GM08714 (cell line): Measurements from ENCODE around the gene PTGFRN.

Source experiments
- H3K4me3 ChIP-seq: fragments of 200-500 bp; sonication (Bioruptor generic); 2 replicates; pipeline ENCODE4 v1.5.1; 2014; ENCODE audit warnings: mild to moderate bottlenecking, low read length, inconsistent platforms
- ZNF274 ChIP-seq: IDR thresholded peaks from 2 replicates; pipeline ENCODE4 v1.6.1; 2012; ENCODE audit warnings: mild to moderate bottlenecking, low read depth, low read length

The PTGFRN gene

GRCh38 chr1:117015724-117016123 is 106.0 kb downstream of the PTGFRN start:
- TF ChIP-seq ZNF274 = no peak
- H3K4me3 ChIP-seq = no peak overlapping the region

- no peak for TF ChIP-seq ZNF274
- H3K4me3 ChIP-seq = no peak overlapping the region
Measured at GRCh38 chr1:117017062-117017461, 107.3 kb downstream of the PTGFRN start.

DNA sequence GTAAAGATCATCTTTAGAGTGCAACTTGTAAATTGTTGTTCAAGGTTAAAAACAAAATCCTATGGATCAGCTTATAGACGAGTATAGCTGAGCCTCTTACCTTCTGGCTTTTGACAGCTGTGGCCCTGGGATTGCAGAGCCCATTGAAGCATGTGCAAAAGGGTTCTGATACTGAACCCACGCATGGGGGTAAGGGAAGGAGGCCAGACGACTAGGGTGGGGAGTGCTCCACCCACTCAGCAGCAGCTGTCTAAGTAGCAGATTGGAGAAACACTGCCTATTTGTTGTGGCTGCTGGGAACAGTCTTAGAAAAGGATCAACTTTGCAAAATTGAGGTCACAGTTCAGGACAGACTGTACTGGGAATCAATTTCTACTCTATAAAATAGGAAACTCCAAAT is 107.9 kb downstream of the PTGFRN start:
- TF ChIP-seq ZNF274 = no peak
- no peak overlapping the region for H3K4me3 ChIP-seq

GRCh38 chr1:117020526-117021156 is 110.9 kb downstream of the PTGFRN start:
- no peak overlapping the region for H3K4me3 ChIP-seq
- TF ChIP-seq ZNF274 = no peak

DNA sequence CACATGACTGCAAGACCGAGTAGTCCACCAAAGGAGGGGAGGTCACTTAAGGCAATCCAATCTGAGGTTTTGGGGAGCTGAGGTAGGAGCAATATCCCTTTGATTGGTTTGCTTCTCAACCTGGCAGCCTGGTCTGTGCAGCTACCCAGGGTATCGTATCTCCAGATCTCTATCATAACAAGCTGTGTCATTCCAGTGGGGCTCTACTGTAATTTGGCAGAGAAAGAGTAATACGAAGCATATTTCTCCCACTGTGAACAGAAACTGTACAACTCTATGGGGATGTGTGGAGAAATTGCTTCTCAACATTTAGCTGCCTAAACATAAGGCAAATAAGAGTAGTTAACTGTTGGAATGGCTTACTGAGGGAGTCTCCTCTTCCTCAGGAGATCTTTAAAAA is 112.4 kb downstream of the PTGFRN start:
- no peak for TF ChIP-seq ZNF274
- no peak overlapping the region for H3K4me3 ChIP-seq

GRCh38 chr1:117025568-117025967 is 115.9 kb downstream of the PTGFRN start:
- TF ChIP-seq ZNF274 = no peak
- H3K4me3 ChIP-seq = no peak overlapping the region

DNA sequence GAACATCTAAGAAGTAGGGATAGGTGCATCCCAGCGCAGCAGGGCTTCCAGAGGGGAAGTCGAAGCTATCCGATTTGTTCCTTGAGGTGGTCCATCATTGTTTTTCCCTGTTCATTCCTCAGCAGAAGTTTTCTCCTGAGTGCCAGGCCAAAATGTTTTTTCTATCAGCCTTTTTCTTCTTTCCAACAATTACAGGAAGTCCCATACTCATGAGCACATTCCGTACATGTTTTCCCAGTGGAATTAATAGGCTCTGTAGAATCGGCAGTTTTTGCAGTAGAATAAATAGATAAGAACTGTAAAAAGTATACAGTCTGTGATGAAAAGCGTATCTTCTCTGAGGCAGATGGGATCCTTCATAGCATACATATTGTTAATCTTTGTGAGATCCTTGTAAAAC is 116.6 kb downstream of the PTGFRN start:
- no peak overlapping the region for H3K4me3 ChIP-seq
- no peak for TF ChIP-seq ZNF274

DNA sequence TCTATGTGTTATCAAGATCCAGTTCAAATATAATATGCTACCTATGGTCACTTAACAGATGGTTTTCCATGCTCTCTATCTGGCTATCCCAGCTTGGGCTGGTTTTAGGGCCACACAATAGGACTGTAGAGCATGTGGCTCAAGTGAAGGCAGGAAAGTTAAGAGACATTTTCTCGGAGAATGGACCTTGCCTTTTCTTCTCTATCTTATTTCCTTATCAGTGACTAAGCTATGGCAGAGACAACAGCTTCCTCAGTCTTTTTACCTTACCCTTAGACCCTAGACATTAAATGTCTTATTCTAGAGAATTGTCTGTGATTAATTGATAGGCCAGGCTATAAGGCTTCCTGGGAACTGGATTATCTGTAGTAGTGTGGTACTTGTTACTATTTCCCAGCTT is 120.0 kb downstream of the PTGFRN start:
- H3K4me3 ChIP-seq = no peak overlapping the region
- no peak for TF ChIP-seq ZNF274

- no peak overlapping the region for H3K4me3 ChIP-seq
- TF ChIP-seq ZNF274 = no peak
Measured at GRCh38 chr1:117030271-117030877, 120.7 kb downstream of the PTGFRN start.

DNA sequence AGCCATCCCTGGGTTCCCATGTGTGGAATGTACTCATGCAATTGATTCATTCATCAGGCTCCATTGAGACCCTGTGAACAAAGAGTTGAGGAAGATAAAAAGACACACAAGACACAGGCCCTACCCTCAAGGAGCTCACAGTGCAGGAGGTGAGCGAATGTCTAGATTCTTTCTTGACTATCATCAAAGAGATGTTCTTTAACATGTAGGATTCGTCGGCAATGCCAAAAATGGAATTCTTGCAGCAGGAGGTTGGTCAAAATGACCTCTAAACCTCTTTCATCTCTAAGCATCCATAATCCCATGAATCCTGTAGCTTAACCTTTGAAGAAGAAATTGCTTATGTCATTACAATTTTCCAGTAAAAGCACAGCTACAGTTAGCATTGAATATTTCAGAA is 122.5 kb downstream of the PTGFRN start:
- TF ChIP-seq ZNF274 = no peak
- H3K4me3 ChIP-seq = no peak overlapping the region

GRCh38 chr1:117032681-117033539 is 123.2 kb downstream of the PTGFRN start:
- TF ChIP-seq ZNF274 = no peak
- no peak overlapping the region for H3K4me3 ChIP-seq

DNA sequence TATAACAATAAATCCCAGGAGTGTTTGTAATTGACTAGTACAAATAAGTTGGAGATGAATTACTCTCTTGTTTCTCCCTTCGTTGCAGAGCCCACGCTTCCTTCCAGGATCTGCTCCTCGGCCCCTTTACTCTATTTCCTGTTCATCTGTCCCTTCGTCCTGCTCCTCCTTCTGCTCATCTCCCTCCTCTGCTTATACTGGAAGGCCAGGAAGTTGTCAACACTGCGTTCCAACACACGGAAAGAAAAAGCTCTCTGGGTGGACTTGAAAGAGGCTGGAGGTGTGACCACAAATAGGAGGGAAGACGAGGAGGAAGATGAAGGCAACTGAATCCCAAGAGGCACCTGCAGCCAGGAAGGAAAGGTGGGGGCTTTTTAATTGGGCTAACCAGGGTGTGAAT is 124.1 kb downstream of the PTGFRN start:
- H3K4me3 ChIP-seq = no peak overlapping the region
- no peak for TF ChIP-seq ZNF274

DNA sequence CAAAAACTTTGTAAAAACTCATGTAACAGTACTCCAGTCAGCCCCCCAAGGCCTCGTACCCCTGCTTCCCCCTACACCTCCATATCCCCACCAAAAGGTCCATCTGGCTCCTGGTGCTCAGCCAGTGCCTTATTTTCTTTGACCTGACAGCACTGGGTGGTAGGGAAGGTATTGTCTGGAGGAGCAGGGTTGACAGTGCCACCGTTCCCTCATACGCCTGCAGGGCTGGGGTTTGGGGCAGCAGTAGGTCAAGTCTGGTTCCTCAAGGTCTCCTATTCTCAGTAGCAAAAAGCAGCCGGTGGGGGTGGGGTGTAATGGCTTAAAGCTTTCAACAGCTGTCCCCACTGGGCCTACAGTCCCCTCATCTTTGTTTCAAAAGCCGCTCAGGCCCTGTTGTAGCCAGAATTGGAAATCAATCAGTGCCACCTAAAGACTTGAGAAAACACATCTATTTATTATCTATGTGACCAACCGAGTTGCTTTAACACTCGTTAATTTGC is 125.1 kb downstream of the PTGFRN start:
- TF ChIP-seq ZNF274 = no peak
- H3K4me3 ChIP-seq = no peak overlapping the region

- TF ChIP-seq ZNF274 = no peak
Measured at GRCh38 chr1:117036018-117036461, 126.3 kb downstream of the PTGFRN start.

GRCh38 chr1:117037802-117038201 is 128.1 kb downstream of the PTGFRN start:
- H3K4me3 ChIP-seq = no peak overlapping the region
- TF ChIP-seq ZNF274 = no peak

More at GRCh38 chr1:117036018-117036461, 126.3 kb downstream of the PTGFRN start:
- H3K4me3 ChIP-seq = no peak overlapping the region

DNA sequence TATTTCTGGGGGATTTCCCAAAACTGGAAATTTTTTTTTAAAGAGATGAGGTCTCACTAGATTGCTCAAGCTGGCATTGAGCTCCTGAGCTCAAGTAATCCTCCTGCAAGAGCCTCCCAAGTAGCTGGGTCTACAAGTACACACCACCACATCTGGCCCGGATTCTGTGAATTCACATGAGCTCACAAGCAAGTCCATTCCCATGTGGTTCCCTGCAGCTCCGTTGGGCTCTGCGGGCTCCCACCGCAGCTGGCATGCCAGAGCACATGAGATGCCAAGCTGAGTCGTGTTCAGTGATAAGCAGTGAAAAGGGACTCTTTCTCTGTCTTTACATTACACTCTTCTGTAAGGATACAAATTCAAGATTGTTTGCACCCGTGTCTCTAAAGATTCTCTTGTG is 128.5 kb downstream of the PTGFRN start:
- H3K4me3 ChIP-seq = no peak overlapping the region
- no peak for TF ChIP-seq ZNF274
